ENCODE measurements around the gene ANGPTL2. TPM values are rescaled to one million over a fixed set of nuclear protein-coding genes. Genes with fewer than 3 reads are reported as not detected.

Gene ANGPTL2
- total and polyA plus RNA-seq, 4 donors = 0.93 to 3.2 (median 1.9) TPM

DNA sequence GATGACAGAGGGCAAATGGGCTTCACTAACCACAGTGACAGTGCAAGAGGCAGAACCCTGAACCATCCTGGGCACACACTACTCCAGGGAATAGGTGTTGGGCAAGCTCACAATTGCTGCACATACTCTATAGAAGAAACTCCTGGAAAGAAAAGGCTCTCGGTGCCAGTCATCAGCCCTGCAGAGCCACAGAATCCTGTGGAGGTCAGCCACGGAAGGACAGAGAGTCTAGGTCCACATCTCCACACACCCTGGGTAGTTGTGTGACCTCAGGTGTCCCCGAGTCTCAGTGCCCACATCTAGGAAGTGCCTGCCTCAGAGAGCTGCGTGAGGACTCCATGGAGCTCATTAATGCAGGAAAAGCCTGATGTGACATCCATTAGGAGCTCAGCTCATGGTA is 16.0 kb upstream of the ANGPTL2 start (continued):
- TF ChIP-seq, protein P1, sequence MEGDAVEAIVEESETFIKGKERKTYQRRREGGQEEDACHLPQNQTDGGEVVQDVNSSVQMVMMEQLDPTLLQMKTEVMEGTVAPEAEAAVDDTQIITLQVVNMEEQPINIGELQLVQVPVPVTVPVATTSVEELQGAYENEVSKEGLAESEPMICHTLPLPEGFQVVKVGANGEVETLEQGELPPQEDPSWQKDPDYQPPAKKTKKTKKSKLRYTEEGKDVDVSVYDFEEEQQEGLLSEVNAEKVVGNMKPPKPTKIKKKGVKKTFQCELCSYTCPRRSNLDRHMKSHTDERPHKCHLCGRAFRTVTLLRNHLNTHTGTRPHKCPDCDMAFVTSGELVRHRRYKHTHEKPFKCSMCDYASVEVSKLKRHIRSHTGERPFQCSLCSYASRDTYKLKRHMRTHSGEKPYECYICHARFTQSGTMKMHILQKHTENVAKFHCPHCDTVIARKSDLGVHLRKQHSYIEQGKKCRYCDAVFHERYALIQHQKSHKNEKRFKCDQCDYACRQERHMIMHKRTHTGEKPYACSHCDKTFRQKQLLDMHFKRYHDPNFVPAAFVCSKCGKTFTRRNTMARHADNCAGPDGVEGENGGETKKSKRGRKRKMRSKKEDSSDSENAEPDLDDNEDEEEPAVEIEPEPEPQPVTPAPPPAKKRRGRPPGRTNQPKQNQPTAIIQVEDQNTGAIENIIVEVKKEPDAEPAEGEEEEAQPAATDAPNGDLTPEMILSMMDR (IDR thresholded peaks at IDR 0.05; ENCODE audit: low read depth, low read length, missing input control) = no peak
- TF ChIP-seq SP1 (IDR thresholded peaks at IDR 0.05) (no peak), TAF1 (conservative IDR thresholded peaks at IDR 0.05) (no peak), JUND (IDR thresholded peaks at IDR 0.05) (no peak), NR2F2 (IDR thresholded peaks at IDR 0.05) (no peak), RAD21 (IDR thresholded peaks at IDR 0.05) (no peak), HNF4G (IDR thresholded peaks at IDR 0.05) (no peak), GABPA (IDR thresholded peaks at IDR 0.05 in 1 of 2, conservative IDR thresholded peaks at IDR 0.05 in 1 of 2) (no peak)
- TF ChIP-seq, protein P2, sequence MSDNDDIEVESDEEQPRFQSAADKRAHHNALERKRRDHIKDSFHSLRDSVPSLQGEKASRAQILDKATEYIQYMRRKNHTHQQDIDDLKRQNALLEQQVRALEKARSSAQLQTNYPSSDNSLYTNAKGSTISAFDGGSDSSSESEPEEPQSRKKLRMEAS (IDR thresholded peaks at IDR 0.05) = no peak

DNA sequence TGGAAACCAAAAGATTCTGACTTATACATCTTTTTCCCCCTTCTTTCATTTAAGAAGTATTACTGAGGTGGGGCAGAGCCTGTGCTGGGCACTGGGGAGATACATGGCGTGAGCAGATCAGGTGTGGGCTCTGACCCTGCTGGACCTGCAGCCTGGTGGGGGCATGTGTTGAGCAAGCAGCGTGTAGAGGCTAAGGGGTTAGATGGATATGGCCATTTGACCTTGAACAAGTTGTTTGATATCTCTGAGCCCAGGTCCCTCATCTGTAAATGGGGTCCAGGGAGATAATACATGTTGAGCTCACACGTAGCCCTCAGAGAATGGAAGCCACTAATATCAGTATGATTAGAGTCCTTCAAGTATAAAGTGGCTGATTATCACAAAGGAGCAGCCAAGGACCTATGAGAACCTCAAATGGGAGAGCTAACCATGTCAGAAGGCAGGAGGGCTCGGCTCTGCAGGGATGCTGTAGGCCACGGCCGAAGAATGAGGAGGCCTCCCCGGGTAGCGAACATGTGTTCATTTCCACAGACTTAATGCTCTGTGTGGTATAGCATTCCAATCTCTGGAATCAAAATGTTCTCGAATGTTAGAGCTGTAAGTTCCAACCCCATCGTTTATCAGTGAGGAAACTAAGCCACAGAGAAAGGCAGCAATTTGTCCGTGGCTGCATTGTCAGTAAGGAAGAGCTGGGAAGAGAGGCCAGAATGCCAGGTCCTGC is 15.4 kb upstream of the ANGPTL2 start:
- WGBS = 94% methylated on average over 11 of the region's 11 CpGs
- DNase-seq (ENCODE audit: low spot score) = no peak
- no peak for TF ChIP-seq HNF4G (IDR thresholded peaks at IDR 0.05)
- TF ChIP-seq, protein P3, sequence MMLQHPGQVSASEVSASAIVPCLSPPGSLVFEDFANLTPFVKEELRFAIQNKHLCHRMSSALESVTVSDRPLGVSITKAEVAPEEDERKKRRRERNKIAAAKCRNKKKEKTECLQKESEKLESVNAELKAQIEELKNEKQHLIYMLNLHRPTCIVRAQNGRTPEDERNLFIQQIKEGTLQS (IDR thresholded peaks at IDR 0.05) = no peak
- TF ChIP-seq, protein P4, sequence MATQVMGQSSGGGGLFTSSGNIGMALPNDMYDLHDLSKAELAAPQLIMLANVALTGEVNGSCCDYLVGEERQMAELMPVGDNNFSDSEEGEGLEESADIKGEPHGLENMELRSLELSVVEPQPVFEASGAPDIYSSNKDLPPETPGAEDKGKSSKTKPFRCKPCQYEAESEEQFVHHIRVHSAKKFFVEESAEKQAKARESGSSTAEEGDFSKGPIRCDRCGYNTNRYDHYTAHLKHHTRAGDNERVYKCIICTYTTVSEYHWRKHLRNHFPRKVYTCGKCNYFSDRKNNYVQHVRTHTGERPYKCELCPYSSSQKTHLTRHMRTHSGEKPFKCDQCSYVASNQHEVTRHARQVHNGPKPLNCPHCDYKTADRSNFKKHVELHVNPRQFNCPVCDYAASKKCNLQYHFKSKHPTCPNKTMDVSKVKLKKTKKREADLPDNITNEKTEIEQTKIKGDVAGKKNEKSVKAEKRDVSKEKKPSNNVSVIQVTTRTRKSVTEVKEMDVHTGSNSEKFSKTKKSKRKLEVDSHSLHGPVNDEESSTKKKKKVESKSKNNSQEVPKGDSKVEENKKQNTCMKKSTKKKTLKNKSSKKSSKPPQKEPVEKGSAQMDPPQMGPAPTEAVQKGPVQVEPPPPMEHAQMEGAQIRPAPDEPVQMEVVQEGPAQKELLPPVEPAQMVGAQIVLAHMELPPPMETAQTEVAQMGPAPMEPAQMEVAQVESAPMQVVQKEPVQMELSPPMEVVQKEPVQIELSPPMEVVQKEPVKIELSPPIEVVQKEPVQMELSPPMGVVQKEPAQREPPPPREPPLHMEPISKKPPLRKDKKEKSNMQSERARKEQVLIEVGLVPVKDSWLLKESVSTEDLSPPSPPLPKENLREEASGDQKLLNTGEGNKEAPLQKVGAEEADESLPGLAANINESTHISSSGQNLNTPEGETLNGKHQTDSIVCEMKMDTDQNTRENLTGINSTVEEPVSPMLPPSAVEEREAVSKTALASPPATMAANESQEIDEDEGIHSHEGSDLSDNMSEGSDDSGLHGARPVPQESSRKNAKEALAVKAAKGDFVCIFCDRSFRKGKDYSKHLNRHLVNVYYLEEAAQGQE (IDR thresholded peaks at IDR 0.05) = no peak
- TF ChIP-seq, protein P2 (IDR thresholded peaks at IDR 0.05) = no peak
- TF ChIP-seq FOXA1 (IDR thresholded peaks at IDR 0.05) = no peak
- no peak for TF ChIP-seq GABPA (IDR thresholded peaks at IDR 0.05 in 1 of 2, conservative IDR thresholded peaks at IDR 0.05 in 1 of 2)

More for the DNA sequence above, 15.4 kb upstream of the ANGPTL2 start:
- H3K4me3 ChIP-seq (ENCODE audit: low read depth in 1 of 3, low read length in 3 of 3) = no peak overlapping the region
- no peaks in the 10 kb centered on the region for H3K27me3 ChIP-seq (ENCODE audit: control insufficient read depth in 4 of 4, insufficient read depth in 4 of 4, low read length in 3 of 4)
- H3K27ac ChIP-seq (ENCODE audit: low read depth in 1 of 2, low read length in 2 of 2) = no peak overlapping the region
- H3K9ac ChIP-seq (ENCODE audit: low read depth in 1 of 2, low read length in 2 of 2) = no peak overlapping the region
- H3K9me3 ChIP-seq (ENCODE audit: control insufficient read depth in 4 of 4, low read length in 3 of 4) = no peaks in the 10 kb centered on the region
- no peaks in the 10 kb centered on the region for H3K36me3 ChIP-seq (ENCODE audit: control insufficient read depth in 4 of 4, insufficient read depth in 3 of 4, low read depth in 1 of 4, low read length in 3 of 4)
- H3K4me1 ChIP-seq (ENCODE audit: control insufficient read depth in 4 of 4, insufficient read depth in 4 of 4, low read length in 3 of 4) = peaks cover 0 to 21% (median 14%) of the 10 kb centered on the region in 4 donors
